HG03342 (cell line): Measurements from ENCODE around the gene MBIP.

ENCODE experiments used
- ATAC-seq: cut with Tn5 transposase; IDR thresholded peaks from one replicate; pipeline ENCODE4 v1.9.1; 2021; ENCODE audit warnings: mild to moderate bottlenecking, moderate library complexity; ENCODE audit not compliant: unreplicated experiment

The MBIP gene

DNA sequence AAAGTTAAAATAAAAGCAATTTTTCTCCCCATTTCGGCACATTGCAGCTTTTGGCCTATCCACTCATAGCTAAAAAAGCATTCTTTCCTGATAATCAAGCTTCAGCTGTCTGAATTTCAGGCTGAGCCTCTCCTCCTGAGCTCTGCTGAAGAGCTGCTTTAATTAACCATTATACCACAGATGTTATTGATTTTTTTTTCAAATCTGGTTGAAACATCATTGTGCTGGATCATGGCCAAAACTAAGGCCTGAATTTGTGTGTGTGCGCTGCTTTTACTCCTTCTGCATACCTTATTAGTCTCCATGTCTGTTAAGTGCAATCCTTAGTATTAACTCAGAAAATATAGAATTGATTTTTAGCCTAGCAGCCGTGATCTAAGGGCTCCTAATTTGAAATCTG is 52.3 kb downstream of the MBIP start:
- no peak for ATAC-seq

DNA sequence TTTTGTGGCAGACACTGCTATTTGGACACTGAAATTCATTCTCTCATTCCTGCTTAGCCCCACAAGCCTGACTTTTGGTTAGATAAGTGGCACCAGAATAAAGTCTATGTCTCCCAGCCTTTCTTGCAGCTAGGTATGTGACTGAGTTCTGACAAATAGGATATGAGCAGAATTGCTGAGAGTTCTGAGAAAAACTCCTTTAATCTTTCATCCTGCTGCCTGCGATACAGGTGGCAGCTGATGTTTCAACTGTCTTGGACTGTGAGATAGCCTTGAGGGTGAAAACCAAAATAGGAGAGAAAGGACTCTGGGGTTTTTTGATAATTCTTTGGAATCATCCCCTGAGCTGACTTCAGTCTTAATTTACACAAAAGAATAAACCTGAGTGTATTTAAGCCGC is 55.8 kb downstream of the MBIP start:
- ATAC-seq: no peak

DNA sequence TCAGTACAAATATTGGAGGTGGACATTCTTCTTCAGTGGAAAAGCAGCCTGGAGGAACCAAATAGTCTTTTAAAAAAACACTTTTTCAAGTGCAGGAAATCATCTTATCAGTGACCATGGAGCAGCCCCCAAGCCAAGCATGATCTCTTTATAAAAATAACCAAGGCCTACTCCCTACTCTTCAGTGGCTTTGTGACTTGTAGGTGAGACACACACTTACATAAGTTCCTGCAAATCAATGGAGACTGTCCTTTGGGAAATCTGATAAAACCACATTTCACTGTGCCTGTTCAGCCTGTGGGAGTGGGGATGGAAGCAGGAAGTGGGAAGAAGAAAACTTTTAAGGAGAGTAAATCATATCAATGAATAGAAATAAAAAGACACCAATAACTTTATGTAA is 56.3 kb downstream of the MBIP start:
- ATAC-seq: no peak

DNA sequence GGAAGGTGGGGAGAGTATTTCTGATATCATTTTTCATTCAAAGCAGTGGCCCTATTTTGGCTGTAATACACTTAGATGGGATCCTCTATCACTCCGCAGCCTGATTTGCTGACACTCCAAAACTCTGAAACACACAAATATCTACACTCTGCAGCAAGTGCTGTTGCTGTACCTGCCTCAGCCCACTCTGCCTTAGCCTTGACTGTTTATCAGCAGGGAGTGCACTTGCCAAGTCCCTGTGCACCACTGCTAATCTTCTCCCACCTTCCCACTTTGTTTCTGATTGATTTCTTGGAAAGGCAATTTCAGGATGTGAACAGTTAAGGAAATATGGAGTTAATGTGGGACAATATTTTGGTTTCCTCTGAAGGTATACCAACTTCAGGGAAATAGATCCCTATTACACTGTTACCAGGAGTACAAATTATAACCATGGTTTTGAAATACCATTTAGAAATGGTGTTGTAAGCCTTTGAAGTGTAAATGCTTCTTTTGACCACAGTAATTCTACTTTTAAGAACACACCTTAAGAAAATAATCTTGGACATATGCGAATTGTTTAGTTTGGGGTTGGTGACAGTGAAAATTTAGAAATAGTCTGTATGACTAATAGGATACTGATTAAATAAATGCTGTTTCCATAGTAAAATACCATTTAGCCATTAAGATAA is 59.3 kb downstream of the MBIP start:
- ATAC-seq: no peak

DNA sequence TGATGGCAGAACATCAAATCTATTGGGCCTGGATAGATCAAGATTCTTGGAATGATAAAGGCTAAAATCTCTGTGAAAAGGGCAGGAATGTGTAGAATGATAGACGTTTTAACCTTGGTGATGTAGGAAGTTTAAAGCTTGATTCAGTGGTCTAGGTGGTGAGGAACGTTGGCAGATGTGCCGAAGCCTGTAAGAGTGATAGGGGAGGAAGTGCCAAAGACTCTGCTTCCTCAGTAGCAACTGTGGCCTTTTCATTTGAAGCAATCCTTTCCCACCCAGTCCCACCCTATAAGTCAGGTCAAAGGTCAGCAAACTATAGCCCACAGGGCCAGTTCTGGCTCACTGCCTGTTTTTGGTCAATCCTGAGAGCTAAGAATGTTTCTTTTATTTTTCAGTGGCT is 62.2 kb downstream of the MBIP start:
- no peak for ATAC-seq

DNA sequence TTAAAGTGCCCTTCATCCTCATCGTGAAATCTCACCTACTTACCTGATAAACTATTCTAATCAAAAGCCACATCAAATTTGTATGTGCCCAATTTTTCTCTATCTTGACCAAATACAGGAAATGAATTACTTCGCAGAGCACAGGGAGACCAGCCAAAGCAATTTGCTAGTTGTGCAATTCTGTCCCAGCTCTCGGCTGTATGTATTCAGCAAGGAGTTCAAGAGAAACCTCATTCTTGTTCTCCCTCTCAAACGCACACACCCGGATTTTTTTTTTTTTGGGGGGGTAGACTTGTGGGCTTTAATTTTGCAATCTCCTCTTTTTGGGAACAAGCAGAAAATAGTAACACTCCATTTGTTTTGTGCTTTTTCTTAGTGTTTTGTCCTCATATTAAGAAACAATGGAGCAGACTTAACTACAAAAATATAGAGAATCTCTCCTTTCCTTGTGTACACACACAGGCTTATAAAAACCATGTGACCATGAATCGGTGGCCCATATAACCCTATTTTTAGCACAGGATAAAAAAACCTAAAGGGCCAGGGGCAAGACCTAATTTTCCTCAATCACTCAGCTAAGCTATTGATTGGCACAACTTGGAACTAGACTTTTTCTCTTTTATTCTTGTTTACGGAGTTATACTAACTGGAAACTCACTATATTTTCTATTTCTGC is 64.2 kb downstream of the MBIP start:
- ATAC-seq: no peak

DNA sequence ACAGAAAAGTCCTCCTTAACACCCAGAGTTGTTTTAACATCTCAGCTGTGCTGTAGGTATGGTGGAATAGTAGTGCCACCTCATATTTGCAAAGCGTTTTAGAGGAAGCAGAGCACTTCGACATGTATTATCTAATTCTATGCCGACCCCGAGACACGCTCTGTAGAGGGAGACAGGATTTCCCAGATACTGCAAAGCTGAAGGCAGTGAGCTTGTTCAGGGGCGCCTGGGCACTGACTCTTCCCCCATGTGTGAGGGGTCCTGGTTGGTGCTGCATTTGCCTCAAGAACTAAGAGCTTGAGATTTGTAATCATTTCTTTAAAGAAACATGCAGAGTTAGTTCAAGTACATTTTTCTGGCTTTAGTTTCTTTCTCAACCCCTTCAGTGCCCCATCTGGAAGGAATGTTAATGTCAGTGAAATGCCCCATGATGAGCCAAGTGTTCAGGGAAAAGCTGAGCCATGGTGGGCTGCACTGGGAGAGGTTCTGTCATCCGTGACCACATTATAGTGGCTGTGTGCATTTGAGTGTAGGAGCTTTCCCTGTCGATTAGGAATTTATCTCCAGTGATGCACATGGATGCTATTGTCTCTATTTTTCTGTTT is 66.3 kb downstream of the MBIP start:
- no peak for ATAC-seq
